Spleen (tissue), 7 donors: ENCODE measurements around the gene TMEM151A.

ENCODE experiments used
- CTCF ChIP-seq, 11 experiments: fragments of 200-600 bp in 7 of 11; fragments of 450-650 bp in 4 of 11; sonication (generic) in 4 of 11; IDR thresholded peaks in 8 of 11; conservative IDR thresholded peaks in 3 of 11; 1 replicate in 7 of 11; 2 replicates in 4 of 11; pipeline versions ENCODE4 v1.4.0 to v1.8.0; 2016 to 2021; ENCODE audit warnings: antibody characterized with exemption in 11 of 11, inconsistent platforms in 4 of 11, mild to moderate bottlenecking in 1 of 11
- POLR2A ChIP-seq, 3 donors: fragments of 450-650 bp; IDR thresholded peaks; one replicate each; pipeline ENCODE4 v1.5.1; 2017; ENCODE audit warnings: antibody characterized with exemption in 3 of 3, mild to moderate bottlenecking in 1 of 3
- POLR2AphosphoS5 ChIP-seq, 3 donors: sonication (generic); formaldehyde crosslinking; IDR thresholded peaks; one replicate each; pipeline ENCODE4 v1.5.1; 2017; ENCODE audit warnings: antibody characterized with exemption in 3 of 3
- donor health status: DM: no; HTN: no; CAD: no; lungs with moderate emphysema.
- donor health status: DM: no; HTN: no; CAD: no.
- donor health status: DM: no; HTN: no; CAD: no.

DNA sequence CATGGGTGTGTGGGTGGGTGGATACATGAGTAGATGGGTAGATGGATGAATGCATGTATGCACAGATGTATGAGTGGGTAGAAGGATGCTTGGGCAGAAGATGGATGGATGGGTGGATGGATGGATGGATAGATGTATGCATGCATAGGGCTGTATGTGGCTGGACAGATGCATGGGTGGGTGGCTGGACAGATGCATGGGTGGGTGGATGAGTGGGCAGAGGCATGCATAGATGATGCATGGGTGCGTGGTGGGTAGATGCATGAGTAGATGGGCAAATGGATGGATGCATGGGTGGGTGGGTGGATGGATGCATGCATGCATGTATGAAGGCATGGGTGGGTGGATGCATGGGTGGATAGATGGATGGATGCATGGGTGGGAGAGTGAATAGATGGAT, 32.0 kb downstream of the TMEM151A start:
- no peak for TF ChIP-seq CTCF (IDR thresholded peaks at IDR 0.05 in 8 of 11, conservative IDR thresholded peaks at IDR 0.05 in 3 of 11)
- TF ChIP-seq POLR2A (IDR thresholded peaks at IDR 0.05) = no peak
- no peak for TF ChIP-seq POLR2AphosphoS5 (IDR thresholded peaks at IDR 0.05)
